GM23338 (cell line): ENCODE data around the gene CHRNA10. TPM values are rescaled to one million over a fixed set of nuclear protein-coding genes. Genes with fewer than 3 reads are reported as not detected.

Experiments used
- ATAC-seq: fragments of 200-7000 bp; cut with Tn5 transposase; 3 replicates; pipeline ENCODE4 v1.9.1; 2020
- DNase-seq: peaks from one replicate; pipeline ENCODE4 v3.0.0-alpha.2; 2015; ENCODE audit warnings: low spot score
- H2AFZ ChIP-seq: fragments of 200-600 bp; sonication (generic); 2 replicates; pipeline ENCODE4 v1.8.0; 2016; ENCODE audit warnings: antibody characterized with exemption, mild to moderate bottlenecking, moderate library complexity
- H3F3A ChIP-seq: fragments of 200-600 bp; sonication (generic); replicated peaks from 2 replicates; pipeline ENCODE4 v1.8.0; 2017; ENCODE audit warnings: antibody characterized with exemption, mixed run types, low read depth
- H3K27ac ChIP-seq: fragments of 200-600 bp; sonication (generic); 2 replicates; pipeline ENCODE4 v1.6.1; 2016; ENCODE audit warnings: low read depth
- H3K27me3 ChIP-seq: fragments of 200-600 bp; sonication (generic); 2 replicates; pipeline ENCODE4 v1.8.0; 2016; ENCODE audit warnings: mild to moderate bottlenecking, mixed run types, moderate library complexity; ENCODE audit not compliant: insufficient read depth
- H3K36me3 ChIP-seq: fragments of 200-600 bp; sonication (generic); 2 replicates; pipeline ENCODE4 v1.8.0; 2016; ENCODE audit warnings: mild to moderate bottlenecking; ENCODE audit not compliant: insufficient read depth
- H3K4me1 ChIP-seq: fragments of 200-600 bp; sonication (generic); 2 replicates; pipeline ENCODE4 v1.8.0; 2016; ENCODE audit warnings: mild to moderate bottlenecking, moderate library complexity; ENCODE audit not compliant: insufficient read depth
- H3K4me2 ChIP-seq: fragments of 200-600 bp; sonication (generic); 2 replicates; pipeline ENCODE4 v1.7.1; 2017; ENCODE audit warnings: mixed run types
- H3K4me3 ChIP-seq: fragments of 200-600 bp; sonication (generic); 2 replicates; pipeline ENCODE4 v1.6.1; 2016; ENCODE audit warnings: mixed run types
- H3K79me2 ChIP-seq: fragments of 200-600 bp; sonication (generic); replicated peaks from 2 replicates; pipeline ENCODE4 v1.8.0; 2017; ENCODE audit warnings: mild to moderate bottlenecking; ENCODE audit not compliant: insufficient read depth
- H3K9me2 ChIP-seq: fragments of 200-600 bp; sonication (generic); 2 replicates; pipeline ENCODE4 v1.8.0; 2017; ENCODE audit not compliant: insufficient read depth
- H4K20me1 ChIP-seq: fragments of 200-600 bp; sonication (generic); replicated peaks from 2 replicates; pipeline ENCODE4 v1.8.0; 2017; ENCODE audit warnings: mild to moderate bottlenecking; ENCODE audit not compliant: insufficient read depth
- H3K27ac Mint-ChIP-seq: 2 replicates; pipeline ENCODE4 v1.8.0; 2020; ENCODE audit warnings: inconsistent platforms, mild to moderate bottlenecking, moderate library complexity, mixed read lengths
- H3K27me3 Mint-ChIP-seq: 3 replicates; pipeline ENCODE4 v1.8.0; 2022; ENCODE audit warnings: low read depth, mild to moderate bottlenecking, moderate library complexity, mixed read lengths, inconsistent platforms; ENCODE audit not compliant: insufficient read depth, poor library complexity
- H3K36me3 Mint-ChIP-seq: 3 replicates; pipeline ENCODE4 v1.8.0; 2021; ENCODE audit warnings: low read depth, mild to moderate bottlenecking, inconsistent platforms, moderate library complexity, mixed read lengths
- H3K4me1 Mint-ChIP-seq: 3 replicates; pipeline ENCODE4 v1.8.0; 2020; ENCODE audit warnings: mild to moderate bottlenecking, inconsistent platforms, mixed read lengths
- H3K4me3 Mint-ChIP-seq: 3 replicates; pipeline ENCODE4 v1.8.0; 2021; ENCODE audit warnings: moderate library complexity, mild to moderate bottlenecking, inconsistent platforms, mixed read lengths
- H3K9me3 Mint-ChIP-seq: 3 replicates; pipeline ENCODE4 v1.8.0; 2020; ENCODE audit warnings: moderate library complexity, mild to moderate bottlenecking, inconsistent platforms, mixed read lengths
- CREB1 ChIP-seq: fragments of 250-450 bp; sonication (Bioruptor Pico); IDR thresholded peaks from 2 replicates; pipeline ENCODE4 v1.5.0; 2020; ENCODE audit warnings: low read depth, mild to moderate bottlenecking, moderate library complexity
- EZH2 ChIP-seq: fragments of 200-600 bp; sonication (generic); IDR thresholded peaks from one replicate; pipeline ENCODE4 v1.8.0; 2017; ENCODE audit warnings: antibody characterized with exemption, mild to moderate bottlenecking, low read depth; ENCODE audit not compliant: unreplicated experiment
- EZH2phosphoT487 ChIP-seq: fragments of 200-600 bp; sonication (generic); IDR thresholded peaks from one replicate; pipeline ENCODE4 v1.8.1; 2018; ENCODE audit warnings: antibody characterized with exemption; ENCODE audit not compliant: unreplicated experiment
- JUNB ChIP-seq: IDR thresholded peaks from one replicate; pipeline ENCODE4 v1.6.1; 2016; ENCODE audit warnings: antibody characterized with exemption; ENCODE audit not compliant: unreplicated experiment
- STAT1 ChIP-seq: IDR thresholded peaks from one replicate; pipeline ENCODE4 v1.6.1; 2016; ENCODE audit warnings: antibody characterized with exemption; ENCODE audit not compliant: unreplicated experiment
- ZNF114 ChIP-seq: fragments of 250-450 bp; sonication (Bioruptor Pico); IDR thresholded peaks from 2 replicates; pipeline ENCODE4 v1.5.0; 2020; ENCODE audit warnings: mild to moderate bottlenecking, moderate library complexity
- polyA plus RNA-seq: library from polyadenylated mRNA; unstranded; fragments of >200 nt; fragmentation: Nextera tagmentation; extraction: Ambion mirVana; gene quantifications from 2 replicates; pipeline ENCODE4 v1.2.1, GENCODE V29; 2016
- total RNA-seq: library from RNA; depleted of rRNA; stranded (reverse); fragments of >200 nt; shearing (Covaris generic); gene quantifications from 2 replicates; pipeline ENCODE4 v1.2.3, GENCODE V29; 2014
- TF ChIP-seq, protein P1 (sequence below): fragments of 250-450 bp; sonication (Bioruptor Pico); IDR thresholded peaks from 2 replicates; pipeline ENCODE4 v1.5.0; 2020; ENCODE audit warnings: mild to moderate bottlenecking, moderate library complexity
- TF ChIP-seq, protein P2 (sequence below), 2 experiments: fragments of 200-600 bp in 1 of 2; sonication (generic) in 1 of 2; conservative IDR thresholded peaks; 2 replicates each; pipeline versions ENCODE4 v1.5.1 to v1.6.1; 2016 to 2017; ENCODE audit warnings: antibody characterized with exemption in 2 of 2, low read depth in 2 of 2, mild to moderate bottlenecking in 2 of 2, moderate library complexity in 1 of 2

CHRNA10 gene
- total and polyA plus RNA-seq, 2 experiments from 2014 or later, result 0.45 to 1.5 TPM

DNA sequence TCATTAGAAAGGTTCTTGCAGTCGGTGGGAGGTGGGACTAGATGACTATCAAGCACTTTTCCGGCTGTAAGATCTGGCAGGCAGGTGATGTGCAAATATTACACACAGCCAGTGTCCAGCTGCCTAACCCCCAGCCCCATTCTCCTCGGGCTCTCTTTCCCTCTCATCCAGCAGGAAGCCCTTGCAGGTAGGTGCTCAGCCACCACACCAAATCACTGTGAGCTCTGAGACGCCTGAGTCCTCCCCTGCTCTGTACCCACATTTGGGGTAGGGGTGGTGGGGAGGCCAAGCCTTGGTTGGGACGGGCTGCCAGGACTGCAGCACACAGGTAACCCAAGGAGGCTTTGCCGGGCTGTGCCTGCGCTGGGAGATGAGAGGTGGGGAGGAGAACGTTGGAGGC lies 30.0 kb downstream of the CHRNA10 start (continued):
- TF ChIP-seq, protein P1, sequence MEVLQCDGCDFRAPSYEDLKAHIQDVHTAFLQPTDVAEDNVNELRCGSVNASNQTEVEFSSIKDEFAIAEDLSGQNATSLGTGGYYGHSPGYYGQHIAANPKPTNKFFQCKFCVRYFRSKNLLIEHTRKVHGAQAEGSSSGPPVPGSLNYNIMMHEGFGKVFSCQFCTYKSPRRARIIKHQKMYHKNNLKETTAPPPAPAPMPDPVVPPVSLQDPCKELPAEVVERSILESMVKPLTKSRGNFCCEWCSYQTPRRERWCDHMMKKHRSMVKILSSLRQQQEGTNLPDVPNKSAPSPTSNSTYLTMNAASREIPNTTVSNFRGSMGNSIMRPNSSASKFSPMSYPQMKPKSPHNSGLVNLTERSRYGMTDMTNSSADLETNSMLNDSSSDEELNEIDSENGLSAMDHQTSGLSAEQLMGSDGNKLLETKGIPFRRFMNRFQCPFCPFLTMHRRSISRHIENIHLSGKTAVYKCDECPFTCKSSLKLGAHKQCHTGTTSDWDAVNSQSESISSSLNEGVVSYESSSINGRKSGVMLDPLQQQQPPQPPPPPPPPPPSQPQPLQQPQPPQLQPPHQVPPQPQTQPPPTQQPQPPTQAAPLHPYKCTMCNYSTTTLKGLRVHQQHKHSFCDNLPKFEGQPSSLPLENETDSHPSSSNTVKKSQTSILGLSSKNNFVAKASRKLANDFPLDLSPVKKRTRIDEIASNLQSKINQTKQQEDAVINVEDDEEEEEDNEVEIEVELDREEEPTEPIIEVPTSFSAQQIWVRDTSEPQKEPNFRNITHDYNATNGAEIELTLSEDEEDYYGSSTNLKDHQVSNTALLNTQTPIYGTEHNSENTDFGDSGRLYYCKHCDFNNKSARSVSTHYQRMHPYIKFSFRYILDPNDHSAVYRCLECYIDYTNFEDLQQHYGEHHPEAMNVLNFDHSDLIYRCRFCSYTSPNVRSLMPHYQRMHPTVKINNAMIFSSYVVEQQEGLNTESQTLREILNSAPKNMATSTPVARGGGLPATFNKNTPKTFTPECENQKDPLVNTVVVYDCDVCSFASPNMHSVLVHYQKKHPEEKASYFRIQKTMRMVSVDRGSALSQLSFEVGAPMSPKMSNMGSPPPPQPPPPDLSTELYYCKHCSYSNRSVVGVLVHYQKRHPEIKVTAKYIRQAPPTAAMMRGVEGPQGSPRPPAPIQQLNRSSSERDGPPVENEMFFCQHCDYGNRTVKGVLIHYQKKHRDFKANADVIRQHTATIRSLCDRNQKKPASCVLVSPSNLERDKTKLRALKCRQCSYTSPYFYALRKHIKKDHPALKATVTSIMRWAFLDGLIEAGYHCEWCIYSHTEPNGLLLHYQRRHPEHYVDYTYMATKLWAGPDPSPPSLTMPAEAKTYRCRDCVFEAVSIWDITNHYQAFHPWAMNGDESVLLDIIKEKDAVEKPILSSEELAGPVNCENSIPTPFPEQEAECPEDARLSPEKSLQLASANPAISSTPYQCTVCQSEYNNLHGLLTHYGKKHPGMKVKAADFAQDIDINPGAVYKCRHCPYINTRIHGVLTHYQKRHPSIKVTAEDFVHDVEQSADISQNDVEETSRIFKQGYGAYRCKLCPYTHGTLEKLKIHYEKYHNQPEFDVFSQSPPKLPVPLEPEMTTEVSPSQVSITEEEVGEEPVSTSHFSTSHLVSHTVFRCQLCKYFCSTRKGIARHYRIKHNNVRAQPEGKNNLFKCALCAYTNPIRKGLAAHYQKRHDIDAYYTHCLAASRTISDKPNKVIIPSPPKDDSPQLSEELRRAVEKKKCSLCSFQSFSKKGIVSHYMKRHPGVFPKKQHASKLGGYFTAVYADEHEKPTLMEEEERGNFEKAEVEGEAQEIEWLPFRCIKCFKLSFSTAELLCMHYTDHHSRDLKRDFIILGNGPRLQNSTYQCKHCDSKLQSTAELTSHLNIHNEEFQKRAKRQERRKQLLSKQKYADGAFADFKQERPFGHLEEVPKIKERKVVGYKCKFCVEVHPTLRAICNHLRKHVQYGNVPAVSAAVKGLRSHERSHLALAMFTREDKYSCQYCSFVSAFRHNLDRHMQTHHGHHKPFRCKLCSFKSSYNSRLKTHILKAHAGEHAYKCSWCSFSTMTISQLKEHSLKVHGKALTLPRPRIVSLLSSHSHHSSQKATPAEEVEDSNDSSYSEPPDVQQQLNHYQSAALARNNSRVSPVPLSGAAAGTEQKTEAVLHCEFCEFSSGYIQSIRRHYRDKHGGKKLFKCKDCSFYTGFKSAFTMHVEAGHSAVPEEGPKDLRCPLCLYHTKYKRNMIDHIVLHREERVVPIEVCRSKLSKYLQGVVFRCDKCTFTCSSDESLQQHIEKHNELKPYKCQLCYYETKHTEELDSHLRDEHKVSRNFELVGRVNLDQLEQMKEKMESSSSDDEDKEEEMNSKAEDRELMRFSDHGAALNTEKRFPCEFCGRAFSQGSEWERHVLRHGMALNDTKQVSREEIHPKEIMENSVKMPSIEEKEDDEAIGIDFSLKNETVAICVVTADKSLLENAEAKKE, result no peak
- TF ChIP-seq CREB1 (CRISPR knock-in tag) (no peak), JUNB (no peak), ZNF114 (CRISPR knock-in tag) (no peak)

DNA sequence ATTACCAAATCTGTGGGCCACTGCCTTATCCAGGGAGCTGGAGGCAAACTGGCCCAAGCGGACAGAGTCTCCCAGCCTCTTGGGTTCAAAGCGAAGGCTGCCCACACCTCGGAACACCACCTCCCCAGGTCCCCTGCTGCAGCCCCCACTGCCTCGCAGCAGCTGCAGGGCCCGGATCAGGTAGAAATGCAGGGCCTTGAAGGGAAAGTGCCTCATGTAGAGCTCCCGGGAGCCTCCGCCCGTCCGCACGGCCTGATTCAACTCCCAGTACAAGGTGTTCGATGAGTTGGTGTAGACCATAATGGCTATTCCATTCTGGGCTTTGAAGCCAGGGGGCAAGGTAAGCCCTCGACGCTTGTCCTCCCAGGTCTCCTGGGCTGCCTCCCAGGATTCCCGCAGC lies 31.3 kb downstream of the CHRNA10 start:
- DNase-seq, result no peak
- peaks cover 38% of the 10 kb centered on the region for H3K27me3 Mint-ChIP-seq
- TF ChIP-seq, protein P1, result no peak
- no peak for TF ChIP-seq EZH2
- no peak for TF ChIP-seq EZH2phosphoT487
- TF ChIP-seq CREB1 (CRISPR knock-in tag), result no peak
- no peak for TF ChIP-seq JUNB
- TF ChIP-seq, protein P2, sequence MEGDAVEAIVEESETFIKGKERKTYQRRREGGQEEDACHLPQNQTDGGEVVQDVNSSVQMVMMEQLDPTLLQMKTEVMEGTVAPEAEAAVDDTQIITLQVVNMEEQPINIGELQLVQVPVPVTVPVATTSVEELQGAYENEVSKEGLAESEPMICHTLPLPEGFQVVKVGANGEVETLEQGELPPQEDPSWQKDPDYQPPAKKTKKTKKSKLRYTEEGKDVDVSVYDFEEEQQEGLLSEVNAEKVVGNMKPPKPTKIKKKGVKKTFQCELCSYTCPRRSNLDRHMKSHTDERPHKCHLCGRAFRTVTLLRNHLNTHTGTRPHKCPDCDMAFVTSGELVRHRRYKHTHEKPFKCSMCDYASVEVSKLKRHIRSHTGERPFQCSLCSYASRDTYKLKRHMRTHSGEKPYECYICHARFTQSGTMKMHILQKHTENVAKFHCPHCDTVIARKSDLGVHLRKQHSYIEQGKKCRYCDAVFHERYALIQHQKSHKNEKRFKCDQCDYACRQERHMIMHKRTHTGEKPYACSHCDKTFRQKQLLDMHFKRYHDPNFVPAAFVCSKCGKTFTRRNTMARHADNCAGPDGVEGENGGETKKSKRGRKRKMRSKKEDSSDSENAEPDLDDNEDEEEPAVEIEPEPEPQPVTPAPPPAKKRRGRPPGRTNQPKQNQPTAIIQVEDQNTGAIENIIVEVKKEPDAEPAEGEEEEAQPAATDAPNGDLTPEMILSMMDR (conservative IDR thresholded peaks at IDR 0.05; ENCODE audit: low read depth in 2 of 2), result no peak
- TF ChIP-seq STAT1, result no peak

More for the DNA sequence above, 31.3 kb downstream of the CHRNA10 start:
- H3K4me3 Mint-ChIP-seq, result no peak overlapping the region
- Histone ChIP-seq H3K79me2 (no peaks in the 10 kb centered on the region), H3K4me2 (no peak overlapping the region), H3K27me3 (peaks cover 8% of the 10 kb centered on the region; the same call in 1 of the 2 replicates), H3K27ac (no peak overlapping the region), H2AFZ (no peak overlapping the region), H3K9me2 (no peaks in the 10 kb centered on the region), H4K20me1 (no peaks in the 10 kb centered on the region), H3K36me3 (no peaks in the 10 kb centered on the region), H3F3A (peaks cover 12% of the 10 kb centered on the region; the same call in 1 of the 2 replicates), H3K4me1 (no peaks in the 10 kb centered on the region; the same call in 1 of the 2 replicates), H3K4me3 (no peak overlapping the region)
- H3K9me3 Mint-ChIP-seq, result peaks cover 13% of the 10 kb centered on the region
- peaks cover 14% of the 10 kb centered on the region for H3K36me3 Mint-ChIP-seq
- ATAC-seq, result no peak
- H3K27ac Mint-ChIP-seq, result no peak overlapping the region
- H3K4me1 Mint-ChIP-seq, result peaks cover 9% of the 10 kb centered on the region; the same call in 2 of the 3 replicates
